ENCODE measurements around the gene TEC.

GRCh38 chr4:48191758-48192157, 77.9 kb downstream of the TEC start:
- TF ChIP-seq CTCF (IDR thresholded peaks at IDR 0.05): no peak
- no peak for TF ChIP-seq POLR2A (IDR thresholded peaks at IDR 0.05)
